Smooth muscle cell (in vitro differentiated cells): ENCODE measurements around the gene PTPN14. TPM values are rescaled to one million over a fixed set of nuclear protein-coding genes. Genes with fewer than 3 reads are reported as not detected.
A peak's percentile ranks its signal among the peaks of the same experiment; 100 is the strongest.

Experiments
- DNase-seq: peaks from one replicate; lab custom pipeline; 2025; ENCODE audit not compliant: unreplicated experiment; lab: John Stamatoyannopoulos, UW
- H2AFZ ChIP-seq: fragments of 200-600 bp; sonication (generic); 2 replicates; pipeline ENCODE4 v1.6.0; 2016; ENCODE audit warnings: antibody characterized with exemption, low read depth, mild to moderate bottlenecking
- H3F3A ChIP-seq: fragments of 200-600 bp; sonication (generic); 2 replicates; pipeline ENCODE4 v1.6.0; 2017; ENCODE audit warnings: antibody characterized with exemption, low read depth
- H3K27ac ChIP-seq: fragments of 200-600 bp; sonication (generic); 2 replicates; pipeline ENCODE4 v1.5.1; 2016; ENCODE audit warnings: low read depth, mild to moderate bottlenecking
- H3K27me3 ChIP-seq: fragments of 200-600 bp; sonication (generic); 2 replicates; pipeline ENCODE4 v1.6.1; 2016; ENCODE audit warnings: low read depth, mild to moderate bottlenecking
- H3K36me3 ChIP-seq: fragments of 200-600 bp; sonication (generic); 2 replicates; pipeline ENCODE4 v1.5.1; 2016; ENCODE audit warnings: low read depth
- H3K4me1 ChIP-seq: fragments of 200-600 bp; sonication (generic); 2 replicates; pipeline ENCODE4 v1.5.1; 2016; ENCODE audit warnings: low read depth
- H3K4me2 ChIP-seq: fragments of 200-600 bp; sonication (generic); 2 replicates; pipeline ENCODE4 v1.6.0; 2016; ENCODE audit warnings: mild to moderate bottlenecking
- H3K4me3 ChIP-seq: fragments of 200-600 bp; sonication (generic); 2 replicates; pipeline ENCODE4 v1.5.1; 2016; ENCODE audit warnings: mild to moderate bottlenecking
- H3K79me2 ChIP-seq: fragments of 200-600 bp; sonication (generic); 2 replicates; pipeline ENCODE4 v1.6.0; 2016; ENCODE audit warnings: low read depth, mild to moderate bottlenecking
- H3K9ac ChIP-seq: fragments of 200-600 bp; sonication (generic); 2 replicates; pipeline ENCODE4 v1.6.0; 2016; ENCODE audit warnings: low read depth
- H3K9me3 ChIP-seq: fragments of 200-600 bp; sonication (generic); replicated peaks from 2 replicates; pipeline ENCODE4 v1.5.1; 2016; ENCODE audit warnings: low read depth
- H4K20me1 ChIP-seq: fragments of 200-600 bp; sonication (generic); 2 replicates; pipeline ENCODE4 v1.6.0; 2016; ENCODE audit warnings: low read depth
- WGBS: methylation state at CpG from one replicate; pipeline ENCODE4 v1.1.7; 2016; ENCODE audit warnings: low lambda C conversion rate; 5-methylcytosine and 5-hydroxymethylcytosine counted together
- polyA plus RNA-seq: library from polyadenylated mRNA; unstranded; fragments of >200 nt; fragmentation: Nextera tagmentation; extraction: Ambion mirVana; gene quantifications from 2 replicates; pipeline ENCODE4 v1.2.1, GENCODE V29; 2016
- total RNA-seq: library from RNA; depleted of rRNA; stranded (reverse); fragments of >200 nt; gene quantifications from 2 replicates; pipeline ENCODE4 v1.2.3, GENCODE V29; 2014
- TF ChIP-seq, protein P1 (sequence below): fragments of 200-600 bp; sonication (generic); IDR thresholded peaks from 2 replicates; pipeline ENCODE4 v1.5.1; 2017; ENCODE audit warnings: borderline replicate concordance, mild to moderate bottlenecking, antibody characterized with exemption; ENCODE audit not compliant: insufficient read depth, poor library complexity, severe bottlenecking

PTPN14 gene
- total and polyA plus RNA-seq, 2 experiments from 2014 or later: 13.7 to 28.6 TPM

DNA sequence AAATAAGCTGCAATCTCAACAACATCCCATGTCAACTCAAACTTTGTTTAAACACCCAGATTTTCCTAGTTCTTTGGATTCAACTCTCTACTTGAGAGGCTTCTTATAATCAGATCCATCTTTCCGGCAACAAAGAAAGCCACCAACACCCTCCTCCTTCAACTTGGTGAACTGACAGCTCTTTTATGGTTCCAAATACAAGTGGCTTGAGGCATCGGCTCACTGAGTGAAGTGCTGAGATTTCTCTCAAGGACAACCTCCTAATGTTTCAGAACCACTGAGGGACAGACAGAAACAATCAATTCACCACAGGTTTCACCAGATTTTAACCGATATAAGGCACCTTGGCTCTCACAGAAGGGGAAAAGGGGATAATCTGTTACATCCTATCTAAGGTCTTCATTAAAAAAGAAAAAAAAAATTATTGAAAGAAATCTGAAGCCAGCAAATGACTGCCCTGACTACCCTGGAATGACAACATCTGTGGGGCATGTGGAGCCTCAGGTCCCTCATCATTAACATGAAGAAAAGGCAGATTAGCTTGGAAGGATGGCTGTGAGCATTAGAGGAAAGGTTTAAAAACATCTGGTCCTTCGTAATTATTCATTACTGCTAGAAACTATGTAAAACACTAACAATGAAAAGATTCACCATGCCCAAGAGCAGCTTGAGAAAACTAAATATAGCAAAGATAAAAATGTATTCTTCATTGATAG, 50.9 kb downstream of the PTPN14 start:
- peak overlapping the region; percentile 10 for H3K27ac ChIP-seq
- 46% methylated on average over 4 of the region's 4 CpGs for WGBS

DNA sequence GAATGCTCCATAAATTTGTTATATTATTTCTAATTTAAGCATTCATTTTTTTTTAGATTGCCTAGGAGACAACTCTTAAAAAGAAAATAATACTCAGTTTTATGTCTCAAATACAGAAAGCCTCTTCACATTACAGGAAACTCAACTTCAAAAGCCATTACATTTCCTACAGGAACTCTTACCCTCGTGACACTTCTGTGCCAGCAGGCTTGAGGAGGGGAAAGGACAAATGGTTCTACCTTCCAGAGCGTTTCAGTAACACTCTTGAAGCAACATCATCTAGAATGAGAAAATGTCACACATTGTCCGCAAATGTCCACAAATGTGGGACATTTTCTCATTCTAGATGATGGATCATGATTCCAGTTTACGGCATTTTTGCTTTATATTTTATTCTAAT, 51.7 kb downstream of the PTPN14 start:
- Histone ChIP-seq H3K4me2 (no peak overlapping the region), H3K36me3 (no peaks in the 10 kb centered on the region), H4K20me1 (peaks cover 97% of the 10 kb centered on the region), H3K79me2 (peaks cover 94% of the 10 kb centered on the region), H3K9me3 (no peaks in the 10 kb centered on the region), H3K27me3 (no peaks in the 10 kb centered on the region), H3K9ac (no peak overlapping the region), H3F3A (no peaks in the 10 kb centered on the region), H3K4me1 (peaks cover 10% of the 10 kb centered on the region), H3K4me3 (no peak overlapping the region), H2AFZ (no peak overlapping the region), H3K27ac (no peak overlapping the region)
- WGBS: 77% methylated on average over 4 of the region's 4 CpGs
- DNase-seq: no peak
- TF ChIP-seq, protein P1, sequence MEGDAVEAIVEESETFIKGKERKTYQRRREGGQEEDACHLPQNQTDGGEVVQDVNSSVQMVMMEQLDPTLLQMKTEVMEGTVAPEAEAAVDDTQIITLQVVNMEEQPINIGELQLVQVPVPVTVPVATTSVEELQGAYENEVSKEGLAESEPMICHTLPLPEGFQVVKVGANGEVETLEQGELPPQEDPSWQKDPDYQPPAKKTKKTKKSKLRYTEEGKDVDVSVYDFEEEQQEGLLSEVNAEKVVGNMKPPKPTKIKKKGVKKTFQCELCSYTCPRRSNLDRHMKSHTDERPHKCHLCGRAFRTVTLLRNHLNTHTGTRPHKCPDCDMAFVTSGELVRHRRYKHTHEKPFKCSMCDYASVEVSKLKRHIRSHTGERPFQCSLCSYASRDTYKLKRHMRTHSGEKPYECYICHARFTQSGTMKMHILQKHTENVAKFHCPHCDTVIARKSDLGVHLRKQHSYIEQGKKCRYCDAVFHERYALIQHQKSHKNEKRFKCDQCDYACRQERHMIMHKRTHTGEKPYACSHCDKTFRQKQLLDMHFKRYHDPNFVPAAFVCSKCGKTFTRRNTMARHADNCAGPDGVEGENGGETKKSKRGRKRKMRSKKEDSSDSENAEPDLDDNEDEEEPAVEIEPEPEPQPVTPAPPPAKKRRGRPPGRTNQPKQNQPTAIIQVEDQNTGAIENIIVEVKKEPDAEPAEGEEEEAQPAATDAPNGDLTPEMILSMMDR: no peak

More for the DNA sequence above, 50.9 kb downstream of the PTPN14 start:
- H3K4me2 ChIP-seq: no peak overlapping the region
- H3F3A ChIP-seq: no peaks in the 10 kb centered on the region
- H3K36me3 ChIP-seq: no peaks in the 10 kb centered on the region
- peaks cover 10% of the 10 kb centered on the region for H3K4me1 ChIP-seq
- DNase-seq: no peak
- TF ChIP-seq, protein P1: no peak
- H3K27me3 ChIP-seq: no peaks in the 10 kb centered on the region
- peaks cover 95% of the 10 kb centered on the region for H3K79me2 ChIP-seq
- peaks cover 98% of the 10 kb centered on the region for H4K20me1 ChIP-seq
- no peak overlapping the region for H2AFZ ChIP-seq
- no peak overlapping the region for H3K4me3 ChIP-seq
- H3K9ac ChIP-seq: no peak overlapping the region
- no peaks in the 10 kb centered on the region for H3K9me3 ChIP-seq

DNA sequence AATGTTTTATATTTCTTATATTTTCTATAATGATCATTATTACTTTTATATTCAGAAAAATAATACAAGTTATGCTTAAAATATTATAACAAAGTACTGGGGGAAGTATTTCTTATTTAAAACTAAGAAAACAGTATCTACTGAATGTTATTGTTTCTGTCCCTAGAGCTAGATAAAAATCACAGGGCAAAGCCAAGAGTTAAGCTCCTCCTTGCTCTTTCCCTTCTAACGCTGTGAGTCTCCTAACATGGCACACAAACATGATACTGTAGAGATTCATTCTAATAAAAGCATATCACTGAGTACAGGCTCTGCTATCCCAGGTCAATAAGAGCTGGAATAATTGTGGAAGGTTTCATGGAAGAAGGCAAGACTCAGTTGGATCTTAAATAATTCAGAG, 53.4 kb downstream of the PTPN14 start:
- Histone ChIP-seq H3K4me3 (no peak overlapping the region), H2AFZ (no peak overlapping the region), H3F3A (no peaks in the 10 kb centered on the region), H3K79me2 (peaks cover 83% of the 10 kb centered on the region), H3K9ac (no peak overlapping the region), H3K27me3 (no peaks in the 10 kb centered on the region), H3K4me2 (no peak overlapping the region), H3K4me1 (peaks cover 10% of the 10 kb centered on the region), H4K20me1 (peaks cover 97% of the 10 kb centered on the region), H3K9me3 (no peaks in the 10 kb centered on the region), H3K36me3 (no peaks in the 10 kb centered on the region), H3K27ac (no peak overlapping the region)
- 64% methylated on average over 1 of the region's 1 CpG for WGBS
- no peak for DNase-seq
- TF ChIP-seq, protein P1: no peak

DNA sequence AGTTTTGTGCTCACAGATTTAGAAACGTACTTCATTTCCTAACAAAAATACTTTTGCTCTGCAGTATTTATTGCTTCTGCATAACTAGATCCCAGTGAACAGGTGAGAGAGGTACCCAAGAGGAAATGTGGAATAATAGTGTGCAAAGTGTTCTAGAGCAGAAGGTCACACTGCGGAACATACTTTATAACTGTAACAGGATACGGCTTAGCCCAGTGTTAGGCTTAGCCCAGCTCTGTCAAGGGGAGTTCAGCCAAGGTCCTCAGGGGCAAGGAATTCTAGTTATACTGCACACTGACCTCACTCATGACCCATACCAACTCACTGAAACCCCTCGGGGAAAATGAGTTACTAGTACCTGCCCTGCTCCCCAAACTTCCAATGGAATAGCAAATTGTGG, 55.3 kb downstream of the PTPN14 start:
- H3K27ac ChIP-seq: no peak overlapping the region
- peaks cover 97% of the 10 kb centered on the region for H4K20me1 ChIP-seq
- no peaks in the 10 kb centered on the region for H3K27me3 ChIP-seq
- TF ChIP-seq, protein P1: no peak
- H3K79me2 ChIP-seq: peaks cover 76% of the 10 kb centered on the region
- H3K9ac ChIP-seq: no peak overlapping the region
- no peak overlapping the region for H3K4me2 ChIP-seq
- DNase-seq: no peak
- H3K4me1 ChIP-seq: peaks cover 10% of the 10 kb centered on the region
- no peak overlapping the region for H3K4me3 ChIP-seq
- H3K9me3 ChIP-seq: no peaks in the 10 kb centered on the region
- H2AFZ ChIP-seq: no peak overlapping the region
- H3F3A ChIP-seq: no peaks in the 10 kb centered on the region
- 87% methylated on average over 4 of the region's 4 CpGs for WGBS
- H3K36me3 ChIP-seq: no peaks in the 10 kb centered on the region
